ENCODE measurements around the gene CNTNAP2.

CNTNAP2 gene

DNA sequence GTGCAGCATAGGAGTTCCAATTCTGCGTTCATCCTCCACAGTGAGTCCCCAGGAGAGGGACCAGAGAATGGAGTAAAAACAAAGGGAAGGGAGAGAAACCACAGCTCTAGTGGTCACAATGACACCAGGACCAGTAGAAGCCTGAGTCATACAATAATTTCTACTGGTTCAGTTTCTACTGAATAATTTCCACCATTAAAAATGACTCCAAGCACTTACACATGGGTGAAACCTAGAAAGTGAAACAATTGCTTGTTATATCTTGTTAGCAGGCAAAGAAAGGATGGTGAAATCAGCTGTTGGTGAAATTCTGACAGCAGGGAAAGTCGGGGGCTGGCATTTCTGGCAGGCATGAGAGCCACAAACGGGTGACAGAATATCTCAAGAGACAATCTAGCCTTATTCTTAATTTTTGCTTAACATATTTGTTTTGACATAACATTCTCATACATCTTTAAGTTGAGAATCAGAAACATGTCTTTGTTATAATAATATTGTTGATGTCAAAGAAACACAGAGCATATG lies 1408.2 kb downstream of the CNTNAP2 start:
- Histone ChIP-seq H3K4me3 (ENCODE audit: low read depth, low read length) (no peak overlapping the region), H3K36me3 (no peaks in the 10 kb centered on the region), H3K27me3 (no peaks in the 10 kb centered on the region), H3K9me3 (no peaks in the 10 kb centered on the region), H3K4me1 (no peaks in the 10 kb centered on the region)
- DNase-seq, result no peak
- no peak for TF ChIP-seq CTCF (IDR thresholded peaks at IDR 0.05; ENCODE audit: low read depth, low read length)

GRCh38 chr7:147525325-147525724 lies 1408.7 kb downstream of the CNTNAP2 start:
- DNase-seq, result no peak
- Histone ChIP-seq H3K36me3 (no peaks in the 10 kb centered on the region), H3K4me3 (ENCODE audit: low read depth, low read length) (no peak overlapping the region), H3K27me3 (no peaks in the 10 kb centered on the region), H3K4me1 (no peaks in the 10 kb centered on the region), H3K9me3 (no peaks in the 10 kb centered on the region)
- TF ChIP-seq CTCF (IDR thresholded peaks at IDR 0.05; ENCODE audit: low read depth, low read length), result no peak

GRCh38 chr7:147535701-147536111 lies 1419.1 kb downstream of the CNTNAP2 start:
- H3K27me3 ChIP-seq, result no peaks in the 10 kb centered on the region
- H3K4me1 ChIP-seq, result no peaks in the 10 kb centered on the region
- TF ChIP-seq CTCF (IDR thresholded peaks at IDR 0.05; ENCODE audit: low read depth, low read length), result no peak
- no peak overlapping the region for H3K4me3 ChIP-seq (ENCODE audit: low read depth, low read length)
- no peaks in the 10 kb centered on the region for H3K36me3 ChIP-seq
- no peak for DNase-seq
- H3K9me3 ChIP-seq, result no peaks in the 10 kb centered on the region

DNA sequence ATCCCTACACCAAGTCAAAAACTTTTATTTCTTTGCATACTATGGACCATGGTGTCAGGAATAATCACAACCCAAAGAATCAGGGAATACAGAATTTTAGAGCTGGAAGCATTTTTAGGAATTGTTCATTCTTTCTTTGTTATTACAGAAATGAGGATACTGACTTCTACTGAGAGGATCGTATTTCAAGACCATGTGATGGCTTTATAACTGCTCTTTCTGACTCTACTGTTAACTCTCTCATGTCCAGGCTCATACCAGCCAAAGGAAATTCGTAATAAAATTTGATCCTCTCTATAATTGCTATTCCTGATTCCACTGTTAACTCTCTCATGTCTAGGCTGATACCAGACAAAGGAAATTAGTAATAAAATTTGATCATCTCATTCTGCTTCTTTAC lies 1423.1 kb downstream of the CNTNAP2 start:
- no peak for TF ChIP-seq CTCF (IDR thresholded peaks at IDR 0.05; ENCODE audit: low read depth, low read length)
- H3K36me3 ChIP-seq, result no peaks in the 10 kb centered on the region
- H3K4me1 ChIP-seq, result no peaks in the 10 kb centered on the region
- no peak for DNase-seq
- no peaks in the 10 kb centered on the region for H3K27me3 ChIP-seq
- no peaks in the 10 kb centered on the region for H3K9me3 ChIP-seq
- H3K4me3 ChIP-seq (ENCODE audit: low read depth, low read length), result no peak overlapping the region

- no peaks in the 10 kb centered on the region for H3K27me3 ChIP-seq
- H3K9me3 ChIP-seq, result no peaks in the 10 kb centered on the region
- no peak overlapping the region for H3K4me3 ChIP-seq (ENCODE audit: low read depth, low read length)
- no peak for DNase-seq
- TF ChIP-seq CTCF (IDR thresholded peaks at IDR 0.05; ENCODE audit: low read depth, low read length), result no peak
- H3K36me3 ChIP-seq, result no peaks in the 10 kb centered on the region
- no peaks in the 10 kb centered on the region for H3K4me1 ChIP-seq
Measured at GRCh38 chr7:147540743-147541142, 1424.1 kb downstream of the CNTNAP2 start.

DNA sequence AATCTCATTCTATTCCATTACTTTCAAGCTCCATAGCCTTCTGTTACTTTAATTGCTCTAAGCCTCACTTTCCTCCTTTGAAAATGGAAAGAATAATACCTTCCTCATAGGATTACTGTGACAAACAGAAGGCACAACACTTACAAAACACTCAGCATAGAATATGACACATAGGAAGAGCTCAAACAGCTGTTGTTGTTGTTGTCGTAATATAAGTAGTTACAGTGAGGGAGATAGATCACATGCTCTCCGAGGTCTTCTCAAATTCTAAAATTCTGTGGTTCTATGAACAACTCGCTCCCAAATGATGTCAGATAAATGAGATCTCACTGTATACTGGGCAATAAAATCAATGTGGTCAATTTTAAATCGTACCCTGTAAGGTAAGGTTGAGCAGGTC lies 1424.7 kb downstream of the CNTNAP2 start:
- no peaks in the 10 kb centered on the region for H3K27me3 ChIP-seq
- H3K4me1 ChIP-seq, result no peaks in the 10 kb centered on the region
- no peaks in the 10 kb centered on the region for H3K36me3 ChIP-seq
- no peak for DNase-seq
- no peaks in the 10 kb centered on the region for H3K9me3 ChIP-seq
- TF ChIP-seq CTCF (IDR thresholded peaks at IDR 0.05; ENCODE audit: low read depth, low read length), result no peak
- H3K4me3 ChIP-seq (ENCODE audit: low read depth, low read length), result no peak overlapping the region
